ENCODE results near the gene TACR2. TPM values are rescaled to one million over a fixed set of nuclear protein-coding genes. Genes with fewer than 3 reads are reported as not detected.
"Not testable (repeated sequence)": the region's sequence is repeated elsewhere in the genome, so short reads cannot be mapped to it uniquely, and the experiment has no call there.

The TACR2 gene
- polyA plus RNA-seq, 4 donors: 0.17 to 0.39 (median 0.28) TPM

DNA sequence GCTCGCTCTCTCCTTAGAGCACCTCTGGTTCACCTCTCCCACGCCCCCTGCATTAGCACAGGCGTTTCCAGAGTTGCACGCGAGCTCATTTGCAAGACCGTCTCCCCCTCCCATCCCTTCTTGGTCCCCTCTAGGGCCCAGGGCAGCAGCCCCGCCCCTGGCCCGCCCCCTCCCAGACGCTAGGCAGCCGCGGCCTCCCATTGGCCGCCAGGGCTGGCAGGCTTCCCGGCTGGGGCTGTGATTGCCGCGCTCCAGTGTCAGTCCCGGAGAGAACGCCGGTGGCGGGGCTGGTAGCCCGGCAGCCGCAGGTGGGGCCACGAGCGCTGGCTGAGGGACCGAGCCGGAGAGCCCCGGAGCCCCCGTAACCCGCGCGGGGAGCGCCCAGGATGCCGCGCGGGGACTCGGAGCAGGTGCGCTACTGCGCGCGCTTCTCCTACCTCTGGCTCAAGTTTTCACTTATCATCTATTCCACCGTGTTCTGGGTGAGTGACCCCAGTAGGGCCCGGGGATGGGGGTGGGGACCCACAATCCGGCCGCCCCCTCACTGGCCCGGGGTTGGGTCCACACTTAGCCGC, 34.6 kb upstream of the TACR2 start, which contains the start of gene TSPAN15:
TSS of gene TSPAN15 (plus strand) at position 257 of the 575 bp plus-strand sequence. CDS start at position 387, 130 bp downstream.
- peak; percentile 74 to 84 (median 78) for DNase-seq (ENCODE audit: low read depth in 4 of 4, low spot score in 3 of 4)

DNA sequence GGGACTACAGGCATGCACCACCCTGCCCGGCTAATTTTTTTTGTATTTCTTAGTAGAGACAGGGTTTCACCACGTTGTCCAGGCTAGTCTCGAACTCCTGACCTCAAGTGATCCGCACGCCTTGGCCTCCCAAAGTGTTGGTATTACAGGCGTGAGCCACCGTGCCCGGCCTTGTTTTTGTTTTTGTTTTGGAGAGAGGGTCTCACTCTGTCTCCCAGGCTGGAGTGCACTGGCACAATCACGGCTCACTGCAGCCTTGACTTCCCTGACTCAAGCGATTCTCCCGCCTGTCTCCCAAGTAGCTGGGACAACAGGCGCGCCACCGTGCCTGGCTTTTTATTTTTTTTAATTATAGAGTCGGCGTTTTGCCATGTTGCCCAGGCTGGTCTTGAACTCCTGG, 33.7 kb upstream of the TACR2 start:
- DNase-seq (ENCODE audit: low read depth in 4 of 4, low spot score in 3 of 4): not testable (repeated sequence)

GRCh38 chr10:69449841-69450240, 33.1 kb upstream of the TACR2 start:
- no peak for DNase-seq (ENCODE audit: low read depth in 4 of 4, low spot score in 3 of 4)

- no peak for DNase-seq (ENCODE audit: low read depth in 4 of 4, low spot score in 3 of 4)
Observed at GRCh38 chr10:69446650-69447151, 30.0 kb upstream of the TACR2 start.

DNA sequence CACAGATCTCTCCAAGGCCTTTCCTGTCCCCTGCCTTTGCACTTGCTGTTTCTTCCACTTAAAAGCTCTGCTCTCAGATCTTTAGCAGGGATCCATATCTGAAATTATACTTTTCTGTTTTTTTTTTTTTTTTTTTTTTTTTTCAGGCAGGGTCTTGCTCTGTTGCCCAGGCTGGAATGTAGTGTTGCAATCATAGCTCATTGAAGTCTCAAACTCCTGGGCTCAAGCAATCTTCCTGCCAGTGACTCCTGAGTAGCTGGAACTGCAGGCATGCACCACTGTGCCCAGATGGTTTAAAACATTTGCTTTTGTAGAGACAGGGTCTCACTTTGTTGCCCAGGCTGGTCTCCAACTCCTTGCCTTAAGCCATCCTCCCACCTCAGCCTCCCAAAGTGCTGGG, 29.5 kb upstream of the TACR2 start:
- no peak for DNase-seq (ENCODE audit: low read depth in 4 of 4, low spot score in 3 of 4)

DNA sequence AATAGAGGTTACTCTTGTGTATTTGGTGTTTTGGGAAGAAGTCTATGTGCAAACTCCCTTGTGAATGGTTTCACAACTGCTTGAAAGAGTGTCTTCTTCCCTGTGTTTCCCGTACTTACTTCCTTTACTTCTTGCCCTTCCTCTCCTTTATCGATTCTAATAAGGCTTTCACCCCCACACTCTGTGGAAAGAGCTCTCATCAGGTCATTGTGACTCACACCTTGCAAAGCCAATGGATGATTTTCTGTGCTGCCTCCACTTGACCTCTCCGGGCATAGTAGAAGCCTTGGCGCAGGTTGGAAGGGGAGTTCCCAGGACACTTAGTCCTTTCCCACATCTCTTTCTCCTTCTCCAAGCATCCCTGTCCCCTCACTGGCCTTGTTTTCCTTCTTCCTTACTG, 28.3 kb upstream of the TACR2 start:
- DNase-seq (ENCODE audit: low read depth in 4 of 4, low spot score in 3 of 4): no peak

GRCh38 chr10:69443354-69443753, 26.6 kb upstream of the TACR2 start:
- DNase-seq (ENCODE audit: low read depth in 4 of 4, low spot score in 3 of 4): no peak

- no peak for DNase-seq (ENCODE audit: low read depth in 4 of 4, low spot score in 3 of 4)
Observed at GRCh38 chr10:69439813-69440506, 23.2 kb upstream of the TACR2 start.

GRCh38 chr10:69439350-69439739, 22.6 kb upstream of the TACR2 start:
- no peak for DNase-seq (ENCODE audit: low read depth in 4 of 4, low spot score in 3 of 4)

DNA sequence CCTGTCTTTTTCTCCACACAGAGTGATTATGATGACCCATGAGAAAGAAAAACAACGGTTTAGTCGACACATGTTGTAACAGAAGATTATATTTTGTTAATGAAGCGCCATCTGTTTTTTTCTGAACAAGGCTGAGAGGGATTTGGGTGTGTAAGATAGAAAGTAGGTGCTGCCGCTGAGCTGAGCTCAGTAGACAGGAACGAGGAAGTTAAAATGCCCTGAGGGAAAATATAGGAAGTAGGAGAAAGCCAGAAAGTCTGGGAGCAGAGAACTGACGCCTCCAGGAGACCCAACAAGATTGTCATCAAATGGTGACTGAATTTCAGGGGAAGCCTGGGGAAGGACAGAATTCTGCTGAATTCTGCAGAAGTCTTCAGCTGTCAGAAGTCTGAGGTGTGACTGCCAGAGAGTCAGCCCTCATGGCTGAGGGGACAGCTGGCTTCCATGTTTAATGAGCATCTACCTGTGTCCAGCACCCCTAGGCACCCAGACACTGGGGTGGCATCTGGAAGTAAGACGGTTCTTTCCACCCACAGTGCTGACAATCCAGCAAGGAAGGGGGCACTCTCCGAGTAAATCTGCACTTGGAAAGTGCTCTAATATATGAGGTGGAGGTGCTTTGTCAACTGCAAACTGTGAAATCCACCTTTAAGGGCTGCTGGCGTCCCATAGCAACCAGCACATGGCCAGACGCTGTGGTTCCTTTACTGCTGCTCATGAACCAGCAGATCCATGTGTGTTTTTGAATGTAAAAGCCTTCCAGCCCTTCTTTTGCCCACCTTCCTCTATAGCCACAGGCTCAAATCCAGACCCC, 22.0 kb upstream of the TACR2 start:
- no peak for DNase-seq (ENCODE audit: low read depth in 4 of 4, low spot score in 3 of 4)

- DNase-seq (ENCODE audit: low read depth in 4 of 4, low spot score in 3 of 4): no peak
Observed at GRCh38 chr10:69437321-69438259, 20.9 kb upstream of the TACR2 start.

DNA sequence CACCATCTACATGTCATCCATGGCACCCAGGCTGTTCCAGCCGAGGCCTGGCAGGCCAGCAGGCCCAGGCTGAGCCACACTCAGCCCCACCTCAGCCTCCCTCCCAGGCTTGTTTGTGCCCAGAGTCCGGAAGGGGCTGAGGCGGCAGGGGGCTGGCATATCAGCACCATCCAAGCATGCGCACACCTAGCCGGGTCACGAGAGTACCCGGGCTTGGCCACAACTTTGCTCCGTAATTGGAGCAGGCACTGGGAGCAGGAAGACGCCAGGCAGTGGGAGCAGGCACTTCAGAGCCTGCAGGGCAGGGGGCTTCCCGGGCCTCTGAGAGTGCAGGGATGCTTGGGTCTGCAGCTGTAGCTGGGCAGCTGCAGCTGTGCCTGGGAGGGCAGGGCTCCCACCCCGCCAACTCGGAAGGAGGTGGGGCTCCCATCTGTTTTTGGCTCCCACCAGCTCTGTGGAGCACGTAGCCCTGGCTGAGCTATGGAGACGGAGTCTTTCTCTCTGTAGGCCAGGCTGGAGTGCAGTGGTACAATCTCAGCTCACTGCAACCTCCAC, 19.3 kb upstream of the TACR2 start:
- no peak for DNase-seq (ENCODE audit: low read depth in 4 of 4, low spot score in 3 of 4)

GRCh38 chr10:69434926-69435325, 18.2 kb upstream of the TACR2 start:
- no peak for DNase-seq (ENCODE audit: low read depth in 4 of 4, low spot score in 3 of 4)

DNA sequence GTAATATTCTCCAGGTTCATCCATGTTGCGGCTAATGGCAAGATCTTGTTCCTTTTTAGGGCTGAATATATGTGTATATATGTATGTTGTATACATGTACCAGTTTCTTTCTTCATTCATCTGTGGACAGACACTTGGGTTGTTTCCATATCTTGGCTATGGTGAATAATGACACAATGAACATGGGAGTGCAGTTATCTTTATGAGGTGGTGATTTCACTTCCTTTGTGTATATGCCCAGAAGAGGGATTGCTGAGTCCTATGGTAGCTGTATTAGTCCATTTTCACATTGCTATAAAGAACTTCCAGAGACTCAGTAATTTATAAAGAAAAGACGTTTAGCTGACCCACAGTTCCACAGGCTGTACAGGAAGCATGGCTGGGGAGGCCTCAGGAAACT, 17.5 kb upstream of the TACR2 start:
- DNase-seq (ENCODE audit: low read depth in 4 of 4, low spot score in 3 of 4): no peak

DNA sequence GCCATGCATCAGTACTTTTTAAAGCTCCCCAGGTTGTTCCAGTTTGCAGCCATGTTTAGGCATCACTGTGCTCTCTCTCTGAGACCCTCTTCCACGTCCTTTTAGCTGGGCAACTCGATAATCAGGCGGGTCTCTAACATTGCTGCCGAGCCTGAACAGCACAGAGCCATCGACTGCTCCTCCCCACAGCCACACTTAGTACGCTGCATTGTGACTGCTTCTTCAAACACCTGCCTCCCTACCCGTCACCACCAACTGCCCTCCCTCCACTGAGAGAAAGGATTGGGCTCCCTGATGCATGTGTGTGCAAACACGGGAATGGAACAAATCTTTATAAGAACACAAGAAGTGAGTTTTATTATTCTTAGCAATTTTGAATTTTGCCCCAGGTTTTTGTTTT, 11.4 kb upstream of the TACR2 start:
- DNase-seq (ENCODE audit: low read depth in 4 of 4, low spot score in 3 of 4): no peak

DNA sequence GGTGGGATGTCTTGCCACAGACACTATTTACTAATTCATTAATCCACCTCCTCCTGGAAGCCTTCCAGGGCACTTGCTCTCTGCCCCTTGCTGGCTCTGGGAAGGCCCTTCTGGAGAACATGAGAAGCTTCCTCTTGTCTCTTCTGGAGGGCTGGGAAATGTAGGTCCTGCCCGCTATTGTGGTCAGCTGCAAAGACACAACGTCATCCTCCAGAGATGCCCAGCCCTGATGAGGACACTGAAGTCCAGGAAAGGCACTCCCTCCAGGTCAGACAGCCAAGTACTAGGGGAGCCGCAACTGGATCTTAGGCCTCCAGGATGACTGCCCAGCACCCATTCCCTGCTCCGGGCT, 9.6 kb upstream of the TACR2 start:
- no peak for DNase-seq (ENCODE audit: low read depth in 4 of 4, low spot score in 3 of 4)

DNA sequence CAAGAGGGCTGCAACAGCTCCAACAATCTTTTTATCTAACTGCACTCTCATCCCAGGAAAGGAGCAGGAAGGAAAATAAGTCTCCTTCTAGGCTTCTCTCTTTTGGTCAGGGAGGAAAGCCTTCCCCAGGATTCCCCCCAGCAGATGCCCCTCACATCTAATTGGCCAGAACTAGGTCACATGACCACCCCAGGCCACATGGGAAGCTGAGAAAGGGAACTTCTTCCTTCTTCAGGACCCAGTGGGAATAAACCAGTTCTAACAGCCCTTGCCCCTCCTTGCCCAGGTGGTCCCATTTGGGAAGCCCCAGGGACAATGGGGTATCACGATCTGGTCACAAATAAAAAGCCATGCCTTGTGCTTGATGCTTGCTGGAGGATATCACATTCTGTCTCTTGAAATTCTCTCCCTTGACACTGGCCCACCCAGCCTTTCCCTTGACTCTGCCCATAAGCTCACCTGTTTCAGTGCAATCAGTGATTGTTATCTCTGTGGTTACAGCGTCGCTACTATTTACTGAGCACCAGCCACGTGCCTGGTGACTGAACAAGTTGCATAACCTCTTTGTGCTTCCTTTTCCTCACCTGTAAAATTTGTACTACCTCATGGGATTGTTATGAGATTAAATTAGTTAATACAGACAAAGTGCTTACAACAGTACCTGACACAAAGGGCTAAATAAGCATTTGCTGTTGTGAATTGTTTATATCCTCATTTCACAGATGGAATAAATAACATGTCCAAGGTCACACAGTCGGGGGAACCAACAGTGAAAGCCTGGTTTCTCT, 9.0 kb upstream of the TACR2 start:
- DNase-seq (ENCODE audit: low read depth in 4 of 4, low spot score in 3 of 4): no peak

DNA sequence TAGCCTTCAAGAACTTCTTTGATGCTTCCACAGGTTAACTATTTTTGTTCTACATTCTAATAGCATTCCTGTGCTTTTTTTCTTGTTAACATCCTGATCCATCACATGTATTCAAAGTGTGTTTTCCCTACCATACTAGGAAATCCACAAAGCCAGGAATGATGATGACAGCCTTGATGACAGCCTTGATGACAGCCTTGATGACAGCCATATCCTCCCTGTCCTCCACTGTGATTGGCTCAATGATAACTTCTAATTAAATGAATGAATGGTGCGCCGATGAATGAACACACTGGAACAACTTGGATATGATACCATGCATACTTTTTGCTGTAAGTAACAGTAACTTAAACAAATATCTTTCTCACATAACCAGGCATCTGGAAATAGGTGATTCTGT, 8.3 kb upstream of the TACR2 start:
- DNase-seq (ENCODE audit: low read depth in 4 of 4, low spot score in 3 of 4): no peak

DNA sequence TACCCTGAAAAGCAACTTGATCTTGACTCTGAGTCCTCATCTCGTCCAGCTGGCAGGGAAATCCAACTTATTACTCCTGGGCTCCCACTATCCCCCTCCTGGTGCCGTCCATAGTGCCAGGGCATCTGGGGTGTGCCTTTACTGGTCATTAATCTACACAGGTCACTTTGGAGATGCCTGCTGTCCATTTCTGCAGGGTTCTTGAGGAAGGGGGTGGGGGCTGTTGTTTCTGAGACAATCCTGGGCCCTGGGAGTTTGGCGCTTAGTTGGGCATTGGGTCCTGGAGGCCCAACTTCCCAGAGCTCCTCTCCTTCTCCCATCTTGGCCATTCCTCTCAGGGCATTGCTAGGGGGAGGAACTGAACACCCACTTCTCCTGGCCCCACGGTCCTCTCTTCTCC, 6.0 kb upstream of the TACR2 start:
- DNase-seq (ENCODE audit: low read depth in 4 of 4, low spot score in 3 of 4): no peak
